ENCODE results near the gene TRIM67. TPM values are rescaled to one million over a fixed set of nuclear protein-coding genes. Genes with fewer than 3 reads are reported as not detected.
A peak's percentile ranks its signal among the peaks of the same experiment; 100 is the strongest.
"Not testable (repeated sequence)": the region's sequence is repeated elsewhere in the genome, so short reads cannot be mapped to it uniquely, and the experiment has no call there.

The TRIM67 gene
- total RNA-seq, 1 donor from 2014 or later: 0.32 TPM

DNA sequence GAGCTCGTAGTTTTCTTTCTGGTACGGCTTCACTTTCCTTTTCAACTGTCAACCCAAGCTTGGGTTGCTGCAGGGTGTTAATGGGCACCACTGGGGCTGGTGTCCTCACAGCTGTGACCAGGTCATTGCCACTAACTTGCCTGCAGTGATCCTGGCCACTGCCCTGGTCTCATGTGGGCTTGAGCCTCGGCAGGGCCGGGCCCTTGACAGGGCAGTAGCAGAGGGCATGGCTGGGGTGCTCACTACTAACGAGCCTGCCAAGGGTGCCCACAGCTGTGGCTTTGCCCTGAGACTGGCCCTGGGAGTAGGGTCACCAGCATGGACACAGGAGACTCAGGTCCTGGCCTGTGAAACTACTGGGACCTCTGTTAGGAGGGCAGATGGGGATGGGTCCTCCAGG is 47.7 kb downstream of the TRIM67 start:
- Mint-ChIP-seq H3K27ac (ENCODE audit: unreplicated experiment) (no peak overlapping the region), H3K4me1 (ENCODE audit: unreplicated experiment) (peaks cover 5% of the 10 kb centered on the region), H3K27me3 (ENCODE audit: unreplicated experiment) (peaks cover 11% of the 10 kb centered on the region), H3K4me3 (ENCODE audit: unreplicated experiment) (no peak overlapping the region), H3K36me3 (ENCODE audit: unreplicated experiment) (no peaks in the 10 kb centered on the region), H3K9me3 (ENCODE audit: unreplicated experiment) (no peaks in the 10 kb centered on the region)
- DNase-seq (ENCODE audit: extremely low spot score, unreplicated experiment): no peak
- TF ChIP-seq, protein P1, sequence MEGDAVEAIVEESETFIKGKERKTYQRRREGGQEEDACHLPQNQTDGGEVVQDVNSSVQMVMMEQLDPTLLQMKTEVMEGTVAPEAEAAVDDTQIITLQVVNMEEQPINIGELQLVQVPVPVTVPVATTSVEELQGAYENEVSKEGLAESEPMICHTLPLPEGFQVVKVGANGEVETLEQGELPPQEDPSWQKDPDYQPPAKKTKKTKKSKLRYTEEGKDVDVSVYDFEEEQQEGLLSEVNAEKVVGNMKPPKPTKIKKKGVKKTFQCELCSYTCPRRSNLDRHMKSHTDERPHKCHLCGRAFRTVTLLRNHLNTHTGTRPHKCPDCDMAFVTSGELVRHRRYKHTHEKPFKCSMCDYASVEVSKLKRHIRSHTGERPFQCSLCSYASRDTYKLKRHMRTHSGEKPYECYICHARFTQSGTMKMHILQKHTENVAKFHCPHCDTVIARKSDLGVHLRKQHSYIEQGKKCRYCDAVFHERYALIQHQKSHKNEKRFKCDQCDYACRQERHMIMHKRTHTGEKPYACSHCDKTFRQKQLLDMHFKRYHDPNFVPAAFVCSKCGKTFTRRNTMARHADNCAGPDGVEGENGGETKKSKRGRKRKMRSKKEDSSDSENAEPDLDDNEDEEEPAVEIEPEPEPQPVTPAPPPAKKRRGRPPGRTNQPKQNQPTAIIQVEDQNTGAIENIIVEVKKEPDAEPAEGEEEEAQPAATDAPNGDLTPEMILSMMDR (IDR thresholded peaks at IDR 0.05): no peak

GRCh38 chr1:231210126-231210525 is 48.3 kb downstream of the TRIM67 start:
- Mint-ChIP-seq H3K4me1 (ENCODE audit: unreplicated experiment) (peaks cover 5% of the 10 kb centered on the region), H3K36me3 (ENCODE audit: unreplicated experiment) (no peaks in the 10 kb centered on the region), H3K27ac (ENCODE audit: unreplicated experiment) (no peak overlapping the region), H3K4me3 (ENCODE audit: unreplicated experiment) (no peak overlapping the region), H3K27me3 (ENCODE audit: unreplicated experiment) (peaks cover 7% of the 10 kb centered on the region), H3K9me3 (ENCODE audit: unreplicated experiment) (no peaks in the 10 kb centered on the region)
- DNase-seq (ENCODE audit: extremely low spot score, unreplicated experiment): no peak
- TF ChIP-seq, protein P1 (IDR thresholded peaks at IDR 0.05): no peak

- Mint-ChIP-seq H3K4me3 (ENCODE audit: unreplicated experiment) (peak overlapping the region; percentile 89), H3K9me3 (ENCODE audit: unreplicated experiment) (no peaks in the 10 kb centered on the region), H3K27ac (ENCODE audit: unreplicated experiment) (no peak overlapping the region), H3K4me1 (ENCODE audit: unreplicated experiment) (peaks cover 5% of the 10 kb centered on the region), H3K36me3 (ENCODE audit: unreplicated experiment) (no peaks in the 10 kb centered on the region), H3K27me3 (ENCODE audit: unreplicated experiment) (peaks cover 14% of the 10 kb centered on the region)
- TF ChIP-seq, protein P1 (IDR thresholded peaks at IDR 0.05): peak; percentile 97
- DNase-seq (ENCODE audit: extremely low spot score, unreplicated experiment): peak; percentile 93
Observed at GRCh38 chr1:231211005-231211857, 49.4 kb downstream of the TRIM67 start.

- H3K27ac Mint-ChIP-seq (ENCODE audit: unreplicated experiment); H3K36me3 Mint-ChIP-seq (ENCODE audit: unreplicated experiment); H3K9me3 Mint-ChIP-seq (ENCODE audit: unreplicated experiment); DNase-seq (ENCODE audit: extremely low spot score, unreplicated experiment); H3K4me1 Mint-ChIP-seq (ENCODE audit: unreplicated experiment); H3K4me3 Mint-ChIP-seq (ENCODE audit: unreplicated experiment): not testable (repeated sequence)
- peaks cover 18% of the 10 kb centered on the region for H3K27me3 Mint-ChIP-seq (ENCODE audit: unreplicated experiment)
Observed at GRCh38 chr1:231212301-231212700, 50.4 kb downstream of the TRIM67 start.

- TF ChIP-seq, protein P1 (IDR thresholded peaks at IDR 0.05): no peak
- no peak for DNase-seq (ENCODE audit: extremely low spot score, unreplicated experiment)
- H3K4me1 Mint-ChIP-seq (ENCODE audit: unreplicated experiment): peaks cover 6% of the 10 kb centered on the region
- peaks cover 22% of the 10 kb centered on the region for H3K27me3 Mint-ChIP-seq (ENCODE audit: unreplicated experiment)
- H3K36me3 Mint-ChIP-seq (ENCODE audit: unreplicated experiment): no peaks in the 10 kb centered on the region
- H3K9me3 Mint-ChIP-seq (ENCODE audit: unreplicated experiment): no peaks in the 10 kb centered on the region
- no peak overlapping the region for H3K4me3 Mint-ChIP-seq (ENCODE audit: unreplicated experiment)
- H3K27ac Mint-ChIP-seq (ENCODE audit: unreplicated experiment): no peak overlapping the region
Observed at GRCh38 chr1:231213831-231214573, 52.1 kb downstream of the TRIM67 start.

Measured in osteocyte (in vitro differentiated cells).